ENCODE results near the gene PRDM16. TPM values are rescaled to one million over a fixed set of nuclear protein-coding genes. Genes with fewer than 3 reads are reported as not detected.
"Not testable (repeated sequence)": the region's sequence is repeated elsewhere in the genome, so short reads cannot be mapped to it uniquely, and the experiment has no call there.

Gene PRDM16
- total RNA-seq, 1 donor from 2014 or later: 12.9 TPM

- intact Hi-C loops (cut with DNase I): no loop called here
- DNase-seq (ENCODE audit: low spot score): no peak
Measured at GRCh38 chr1:3146907-3147306, 77.9 kb downstream of the PRDM16 start.

- intact Hi-C loops (cut with DNase I): no loop called here
- DNase-seq (ENCODE audit: low spot score): no peak
Measured at GRCh38 chr1:3148171-3148570, 79.2 kb downstream of the PRDM16 start.

- intact Hi-C loops (cut with DNase I): no loop called here
Measured at GRCh38 chr1:3149277-3149676, 80.3 kb downstream of the PRDM16 start.

GRCh38 chr1:3151456-3151855, 82.5 kb downstream of the PRDM16 start:
- intact Hi-C loops (cut with DNase I): no loop called here
- DNase-seq (ENCODE audit: low spot score): no peak

More at GRCh38 chr1:3149277-3149676, 80.3 kb downstream of the PRDM16 start:
- no peak for DNase-seq (ENCODE audit: low spot score)

GRCh38 chr1:3152143-3152542, 83.1 kb downstream of the PRDM16 start:
- intact Hi-C loops (cut with DNase I): no loop called here
- no peak for DNase-seq (ENCODE audit: low spot score)

GRCh38 chr1:3153197-3153596, 84.2 kb downstream of the PRDM16 start:
- intact Hi-C loops (cut with DNase I): no loop called here
- DNase-seq (ENCODE audit: low spot score): no peak

GRCh38 chr1:3153902-3154795, 85.1 kb downstream of the PRDM16 start:
- intact Hi-C loops (cut with DNase I): no loop called here
- DNase-seq (ENCODE audit: low spot score): no peak

- DNase-seq (ENCODE audit: low spot score): no peak
- intact Hi-C loops (cut with DNase I): no loop called here
Measured at GRCh38 chr1:3155056-3155925, 86.3 kb downstream of the PRDM16 start.

- intact Hi-C loops (cut with DNase I): no loop called here
- no peak for DNase-seq (ENCODE audit: low spot score)
Measured at GRCh38 chr1:3155926-3156220, 86.9 kb downstream of the PRDM16 start.

- intact Hi-C loops (cut with DNase I): no loop called here
- no peak for DNase-seq (ENCODE audit: low spot score)
Measured at GRCh38 chr1:3156936-3157335, 87.9 kb downstream of the PRDM16 start.

GRCh38 chr1:3158347-3158746, 89.3 kb downstream of the PRDM16 start:
- intact Hi-C loops (cut with DNase I): no loop called here
- DNase-seq (ENCODE audit: low spot score): no peak

- DNase-seq (ENCODE audit: low spot score): no peak
- intact Hi-C loops (cut with DNase I): no loop called here
Measured at GRCh38 chr1:3159121-3159520, 90.1 kb downstream of the PRDM16 start.

- no peak for DNase-seq (ENCODE audit: low spot score)
- intact Hi-C loops (cut with DNase I): no loop called here
Measured at GRCh38 chr1:3159996-3160395, 91.0 kb downstream of the PRDM16 start.

GRCh38 chr1:3160647-3161145, 91.7 kb downstream of the PRDM16 start:
- DNase-seq (ENCODE audit: low spot score): no peak
- intact Hi-C loops (cut with DNase I): no loop called here

- no peak for DNase-seq (ENCODE audit: low spot score)
- intact Hi-C loops (cut with DNase I): no loop called here
Measured at GRCh38 chr1:3161176-3161840, 92.3 kb downstream of the PRDM16 start.

GRCh38 chr1:3162322-3162882, 93.4 kb downstream of the PRDM16 start:
- intact Hi-C loops (cut with DNase I): no loop called here
- DNase-seq (ENCODE audit: low spot score): no peak

- no peak for DNase-seq (ENCODE audit: low spot score)
- intact Hi-C loops (cut with DNase I): no loop called here
Measured at GRCh38 chr1:3163356-3163755, 94.4 kb downstream of the PRDM16 start.

- no peak for DNase-seq (ENCODE audit: low spot score)
- intact Hi-C loops (cut with DNase I): no loop called here
Measured at GRCh38 chr1:3164671-3165070, 95.7 kb downstream of the PRDM16 start.

- intact Hi-C loops (cut with DNase I): not testable (repeated sequence)
Measured at GRCh38 chr1:3165189-3165588, 96.2 kb downstream of the PRDM16 start.

More at GRCh38 chr1:3165189-3165588, 96.2 kb downstream of the PRDM16 start:
- not testable (repeated sequence) for DNase-seq (ENCODE audit: low spot score)

All from cardiac septum (tissue), 1 donor.